ENCODE results near the gene KDM1A.

The KDM1A gene

DNA sequence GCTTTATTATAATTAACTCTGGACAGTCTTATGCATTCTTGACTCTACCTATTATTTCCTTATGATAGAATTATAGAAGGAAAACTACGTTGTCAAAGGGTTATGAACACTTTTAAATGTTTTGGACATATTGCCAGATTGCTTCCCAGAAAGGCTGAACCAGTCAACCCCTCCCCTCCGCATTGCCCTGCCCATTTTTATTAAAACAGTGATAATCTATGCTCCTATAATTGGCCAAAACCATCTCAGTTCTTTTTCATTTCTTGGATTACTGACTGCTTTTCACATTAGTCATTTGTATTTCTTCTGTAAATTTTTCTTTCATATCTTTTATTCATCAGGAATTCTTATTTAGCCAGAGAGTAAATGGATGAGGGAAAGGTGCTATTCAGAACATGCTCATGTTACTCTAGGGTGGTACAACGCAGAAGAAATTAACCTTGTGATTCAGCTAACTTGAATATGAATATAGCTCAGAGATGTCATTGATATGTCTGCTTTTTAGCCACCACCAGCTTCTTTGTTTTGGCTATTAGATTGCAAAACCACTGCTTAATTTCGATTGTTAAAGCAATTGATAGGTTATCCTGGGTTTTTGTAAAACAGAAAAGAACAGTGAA is 32.1 kb downstream of the KDM1A start:
- TF ChIP-seq, protein P1, sequence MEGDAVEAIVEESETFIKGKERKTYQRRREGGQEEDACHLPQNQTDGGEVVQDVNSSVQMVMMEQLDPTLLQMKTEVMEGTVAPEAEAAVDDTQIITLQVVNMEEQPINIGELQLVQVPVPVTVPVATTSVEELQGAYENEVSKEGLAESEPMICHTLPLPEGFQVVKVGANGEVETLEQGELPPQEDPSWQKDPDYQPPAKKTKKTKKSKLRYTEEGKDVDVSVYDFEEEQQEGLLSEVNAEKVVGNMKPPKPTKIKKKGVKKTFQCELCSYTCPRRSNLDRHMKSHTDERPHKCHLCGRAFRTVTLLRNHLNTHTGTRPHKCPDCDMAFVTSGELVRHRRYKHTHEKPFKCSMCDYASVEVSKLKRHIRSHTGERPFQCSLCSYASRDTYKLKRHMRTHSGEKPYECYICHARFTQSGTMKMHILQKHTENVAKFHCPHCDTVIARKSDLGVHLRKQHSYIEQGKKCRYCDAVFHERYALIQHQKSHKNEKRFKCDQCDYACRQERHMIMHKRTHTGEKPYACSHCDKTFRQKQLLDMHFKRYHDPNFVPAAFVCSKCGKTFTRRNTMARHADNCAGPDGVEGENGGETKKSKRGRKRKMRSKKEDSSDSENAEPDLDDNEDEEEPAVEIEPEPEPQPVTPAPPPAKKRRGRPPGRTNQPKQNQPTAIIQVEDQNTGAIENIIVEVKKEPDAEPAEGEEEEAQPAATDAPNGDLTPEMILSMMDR (conservative IDR thresholded peaks at IDR 0.05; ENCODE audit: low read depth, low read length) = no peak
- no peak overlapping the region for H3K4me3 ChIP-seq (ENCODE audit: low read depth, low read length)
- no peak for DNase-seq (ENCODE audit: low read depth)

DNA sequence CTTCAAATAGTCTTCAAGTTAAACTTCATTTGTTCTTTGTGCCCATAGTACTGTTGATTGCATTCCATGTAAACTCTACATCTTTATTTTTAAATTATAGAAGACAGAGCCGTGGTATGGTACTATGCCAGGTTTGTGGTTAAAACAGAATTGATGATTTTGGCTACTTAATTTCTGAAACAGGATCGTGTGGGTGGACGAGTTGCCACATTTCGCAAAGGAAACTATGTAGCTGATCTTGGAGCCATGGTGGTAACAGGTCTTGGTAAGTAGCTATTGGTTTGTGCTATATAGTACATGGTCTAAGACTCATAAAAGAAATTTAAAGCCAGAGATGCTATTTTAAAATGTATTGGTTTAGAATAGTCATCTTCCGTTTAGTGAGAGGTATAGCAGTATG is 38.0 kb downstream of the KDM1A start:
- H3K4me3 ChIP-seq (ENCODE audit: low read depth, low read length) = no peak overlapping the region
- TF ChIP-seq, protein P1 (conservative IDR thresholded peaks at IDR 0.05; ENCODE audit: low read depth, low read length) = no peak
- no peak for DNase-seq (ENCODE audit: low read depth)

DNA sequence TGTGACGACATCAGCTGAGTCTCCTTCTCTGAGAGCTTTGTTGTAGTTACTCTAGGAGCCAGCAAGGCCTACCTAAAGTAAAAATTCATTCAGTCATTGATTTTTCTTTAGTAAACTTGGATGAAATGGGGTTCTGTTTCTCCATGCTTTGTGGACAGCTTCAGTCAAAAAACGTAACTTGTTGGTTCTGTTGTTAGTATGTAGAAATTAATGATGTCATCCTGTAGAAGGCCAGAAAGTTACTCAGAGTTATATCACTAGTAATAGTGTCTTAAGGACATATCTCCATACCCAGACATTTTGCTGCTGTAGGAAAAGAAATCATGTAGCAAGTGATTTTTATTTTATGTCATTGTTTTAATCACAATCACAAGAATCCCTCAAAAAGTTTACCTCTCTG is 43.0 kb downstream of the KDM1A start:
- no peak for DNase-seq (ENCODE audit: low read depth)
- TF ChIP-seq, protein P1 (conservative IDR thresholded peaks at IDR 0.05; ENCODE audit: low read depth, low read length) = no peak
- H3K4me3 ChIP-seq (ENCODE audit: low read depth, low read length) = no peak overlapping the region

DNA sequence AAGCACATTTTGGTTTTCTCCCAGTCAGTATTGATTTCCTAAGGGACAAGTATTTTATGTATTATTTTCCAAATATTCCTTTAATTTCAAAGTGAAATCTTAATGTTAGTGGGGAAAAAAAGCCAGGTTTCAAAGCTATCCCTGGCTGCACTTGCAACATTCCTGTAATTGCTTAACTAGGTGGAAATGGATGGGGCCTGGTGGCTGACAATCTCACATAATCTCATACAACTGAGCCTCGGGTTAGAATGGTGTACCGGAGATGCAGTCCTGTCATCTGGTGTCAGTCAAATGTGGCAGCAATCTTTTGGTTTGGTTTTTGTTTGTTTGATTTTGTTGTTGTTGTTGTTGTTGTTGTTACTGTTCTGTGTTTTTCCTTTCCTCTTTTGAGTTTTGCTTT is 46.1 kb downstream of the KDM1A start:
- TF ChIP-seq, protein P1 (conservative IDR thresholded peaks at IDR 0.05; ENCODE audit: low read depth, low read length) = no peak
- no peak for DNase-seq (ENCODE audit: low read depth)
- no peak overlapping the region for H3K4me3 ChIP-seq (ENCODE audit: low read depth, low read length)

- TF ChIP-seq, protein P1 (conservative IDR thresholded peaks at IDR 0.05; ENCODE audit: low read depth, low read length) = no peak
- no peak overlapping the region for H3K4me3 ChIP-seq (ENCODE audit: low read depth, low read length)
- DNase-seq (ENCODE audit: low read depth) = no peak
Measured at GRCh38 chr1:23066075-23066474, 46.8 kb downstream of the KDM1A start.

GRCh38 chr1:23069149-23069548 is 49.9 kb downstream of the KDM1A start:
- TF ChIP-seq, protein P1 (conservative IDR thresholded peaks at IDR 0.05; ENCODE audit: low read depth, low read length) = no peak
- no peak for DNase-seq (ENCODE audit: low read depth)
- no peak overlapping the region for H3K4me3 ChIP-seq (ENCODE audit: low read depth, low read length)

DNA sequence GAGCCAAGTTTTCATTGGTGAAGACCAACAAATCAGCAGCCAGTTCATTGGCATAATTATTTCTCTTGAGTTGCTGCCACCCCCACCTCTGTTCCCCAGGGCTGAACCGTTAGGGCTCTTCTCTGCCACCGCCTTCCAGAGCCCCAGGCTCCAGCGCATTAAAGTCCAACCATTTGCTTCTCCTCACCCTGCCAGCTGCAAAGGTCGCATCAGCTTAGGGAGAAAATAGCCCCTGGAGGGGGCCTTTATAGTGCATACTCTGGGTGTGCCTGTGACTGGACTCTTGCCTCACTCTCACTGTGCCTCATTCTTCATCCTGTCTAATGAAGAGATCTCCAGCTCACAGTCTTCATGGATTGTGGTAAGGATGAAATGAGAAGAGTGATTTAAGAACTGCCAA is 50.4 kb downstream of the KDM1A start:
- H3K4me3 ChIP-seq (ENCODE audit: low read depth, low read length) = no peak overlapping the region
- TF ChIP-seq, protein P1 (conservative IDR thresholded peaks at IDR 0.05; ENCODE audit: low read depth, low read length) = no peak
- DNase-seq (ENCODE audit: low read depth) = no peak

Measured in choroid plexus epithelial cell (primary cell).